ENCODE data around the gene TCF20.

Gene TCF20

GRCh38 chr22:42287174-42287890 lies 16.9 kb upstream of the TCF20 start:
- TF ChIP-seq CTCF (IDR thresholded peaks at IDR 0.05; ENCODE audit: low read depth, low read length), result no peak
- in situ Hi-C loops (cut with HindIII; ENCODE audit: low sequenced_read_pairs), result no loop called here
- no peak for DNase-seq (ENCODE audit: low read depth, low spot score)
- no peak overlapping the region for H3K4me3 ChIP-seq (ENCODE audit: low read depth, low read length)

GRCh38 chr22:42286205-42286604 lies 15.8 kb upstream of the TCF20 start:
- no peak for TF ChIP-seq CTCF (IDR thresholded peaks at IDR 0.05; ENCODE audit: low read depth, low read length)
- H3K4me3 ChIP-seq (ENCODE audit: low read depth, low read length), result no peak overlapping the region
- no peak for DNase-seq (ENCODE audit: low read depth, low spot score)
- in situ Hi-C loops (cut with HindIII; ENCODE audit: low sequenced_read_pairs), result no loop called here

- no peak for DNase-seq (ENCODE audit: low read depth, low spot score)
- no peak for TF ChIP-seq CTCF (IDR thresholded peaks at IDR 0.05; ENCODE audit: low read depth, low read length)
- in situ Hi-C loops (cut with HindIII; ENCODE audit: low sequenced_read_pairs), result no loop called here
- no peak overlapping the region for H3K4me3 ChIP-seq (ENCODE audit: low read depth, low read length)
Observed at GRCh38 chr22:42285604-42286003, 15.2 kb upstream of the TCF20 start.

- no peak overlapping the region for H3K4me3 ChIP-seq (ENCODE audit: low read depth, low read length)
- DNase-seq (ENCODE audit: low read depth, low spot score), result no peak
- no peak for TF ChIP-seq CTCF (IDR thresholded peaks at IDR 0.05; ENCODE audit: low read depth, low read length)
- in situ Hi-C loops (cut with HindIII; ENCODE audit: low sequenced_read_pairs), result no loop called here
Observed at GRCh38 chr22:42284643-42285181, 14.3 kb upstream of the TCF20 start.

GRCh38 chr22:42284202-42284591 lies 13.7 kb upstream of the TCF20 start:
- no peak for TF ChIP-seq CTCF (IDR thresholded peaks at IDR 0.05; ENCODE audit: low read depth, low read length)

GRCh38 chr22:42283278-42284201 lies 13.1 kb upstream of the TCF20 start:
- no peak overlapping the region for H3K4me3 ChIP-seq (ENCODE audit: low read depth, low read length)
- in situ Hi-C loops (cut with HindIII; ENCODE audit: low sequenced_read_pairs), result no loop called here
- no peak for DNase-seq (ENCODE audit: low read depth, low spot score)
- TF ChIP-seq CTCF (IDR thresholded peaks at IDR 0.05; ENCODE audit: low read depth, low read length), result no peak

More at GRCh38 chr22:42284202-42284591, 13.7 kb upstream of the TCF20 start:
- no peak overlapping the region for H3K4me3 ChIP-seq (ENCODE audit: low read depth, low read length)
- in situ Hi-C loops (cut with HindIII; ENCODE audit: low sequenced_read_pairs), result no loop called here
- DNase-seq (ENCODE audit: low read depth, low spot score), result no peak
